ENCODE data around the gene ZMYND12. TPM values are rescaled to one million over a fixed set of nuclear protein-coding genes. Genes with fewer than 3 reads are reported as not detected.
"Not testable (repeated sequence)": the region's sequence is repeated elsewhere in the genome, so short reads cannot be mapped to it uniquely, and the experiment has no call there.

The ZMYND12 gene
- polyA plus RNA-seq, 1 donor from 2014 or later, result 0.21 TPM

DNA sequence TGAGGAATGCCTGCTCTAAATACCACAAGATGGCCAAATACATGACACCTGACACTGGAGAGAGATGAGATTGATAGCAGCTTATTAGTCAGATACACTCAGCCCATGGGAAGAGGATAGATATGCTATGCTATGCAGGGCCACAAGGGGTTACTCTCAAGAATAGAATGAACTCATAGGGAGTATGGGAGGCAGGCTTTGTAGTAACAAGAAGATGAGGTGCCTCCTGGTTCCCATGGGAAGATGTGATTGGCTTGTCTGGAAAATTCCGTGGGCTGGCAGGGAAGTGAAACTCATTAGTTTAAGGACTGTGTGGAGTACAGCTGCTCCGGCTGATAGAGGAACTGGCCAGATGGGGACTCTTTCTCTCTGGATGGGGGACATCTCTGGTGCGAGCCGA, 23.8 kb upstream of the ZMYND12 start:
- peaks cover 9% of the 10 kb centered on the region for H3K36me3 ChIP-seq (ENCODE audit: insufficient read depth, low read length)
- peak overlapping the region; percentile 19 for H3K27ac ChIP-seq (ENCODE audit: low read length)
- H2AFZ ChIP-seq (ENCODE audit: low read depth, low read length), result no peak overlapping the region
- no peaks in the 10 kb centered on the region for H3K27me3 ChIP-seq (ENCODE audit: insufficient read depth, low read depth, low read length)
- H3K79me2 ChIP-seq (replicated peaks; ENCODE audit: insufficient read depth, low read length), result no peaks in the 10 kb centered on the region
- no peaks in the 10 kb centered on the region for H3K9me3 ChIP-seq (ENCODE audit: low read length)
- H3K4me3 ChIP-seq (ENCODE audit: low read length), result no peak overlapping the region
- TF ChIP-seq EP300 (conservative IDR thresholded peaks at IDR 0.05; ENCODE audit: poor library complexity, severe bottlenecking) (no peak), CTCF (IDR thresholded peaks at IDR 0.05; ENCODE audit: poor library complexity, severe bottlenecking) (no peak), TAF1 (IDR thresholded peaks at IDR 0.05; ENCODE audit: low read depth) (no peak), MXI1 (conservative IDR thresholded peaks at IDR 0.05; ENCODE audit: poor library complexity, severe bottlenecking) (no peak), EZH2 (IDR thresholded peaks at IDR 0.05; ENCODE audit: borderline replicate concordance, insufficient read depth, low read length, poor library complexity, severe bottlenecking) (no peak), RAD21 (conservative IDR thresholded peaks at IDR 0.05) (no peak)
- TF ChIP-seq, protein P1, sequence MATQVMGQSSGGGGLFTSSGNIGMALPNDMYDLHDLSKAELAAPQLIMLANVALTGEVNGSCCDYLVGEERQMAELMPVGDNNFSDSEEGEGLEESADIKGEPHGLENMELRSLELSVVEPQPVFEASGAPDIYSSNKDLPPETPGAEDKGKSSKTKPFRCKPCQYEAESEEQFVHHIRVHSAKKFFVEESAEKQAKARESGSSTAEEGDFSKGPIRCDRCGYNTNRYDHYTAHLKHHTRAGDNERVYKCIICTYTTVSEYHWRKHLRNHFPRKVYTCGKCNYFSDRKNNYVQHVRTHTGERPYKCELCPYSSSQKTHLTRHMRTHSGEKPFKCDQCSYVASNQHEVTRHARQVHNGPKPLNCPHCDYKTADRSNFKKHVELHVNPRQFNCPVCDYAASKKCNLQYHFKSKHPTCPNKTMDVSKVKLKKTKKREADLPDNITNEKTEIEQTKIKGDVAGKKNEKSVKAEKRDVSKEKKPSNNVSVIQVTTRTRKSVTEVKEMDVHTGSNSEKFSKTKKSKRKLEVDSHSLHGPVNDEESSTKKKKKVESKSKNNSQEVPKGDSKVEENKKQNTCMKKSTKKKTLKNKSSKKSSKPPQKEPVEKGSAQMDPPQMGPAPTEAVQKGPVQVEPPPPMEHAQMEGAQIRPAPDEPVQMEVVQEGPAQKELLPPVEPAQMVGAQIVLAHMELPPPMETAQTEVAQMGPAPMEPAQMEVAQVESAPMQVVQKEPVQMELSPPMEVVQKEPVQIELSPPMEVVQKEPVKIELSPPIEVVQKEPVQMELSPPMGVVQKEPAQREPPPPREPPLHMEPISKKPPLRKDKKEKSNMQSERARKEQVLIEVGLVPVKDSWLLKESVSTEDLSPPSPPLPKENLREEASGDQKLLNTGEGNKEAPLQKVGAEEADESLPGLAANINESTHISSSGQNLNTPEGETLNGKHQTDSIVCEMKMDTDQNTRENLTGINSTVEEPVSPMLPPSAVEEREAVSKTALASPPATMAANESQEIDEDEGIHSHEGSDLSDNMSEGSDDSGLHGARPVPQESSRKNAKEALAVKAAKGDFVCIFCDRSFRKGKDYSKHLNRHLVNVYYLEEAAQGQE (IDR thresholded peaks at IDR 0.05; ENCODE audit: borderline replicate concordance), result no peak
- no peak overlapping the region for H3K4me2 ChIP-seq (ENCODE audit: low read length)
- no peaks in the 10 kb centered on the region for H3K9me2 ChIP-seq (ENCODE audit: insufficient read depth, low read length)
- H3F3A ChIP-seq (ENCODE audit: insufficient read depth, low read length, poor library complexity, severe bottlenecking), result no peaks in the 10 kb centered on the region
- no peaks in the 10 kb centered on the region for H4K20me1 ChIP-seq (ENCODE audit: insufficient read depth)
- H3K9ac ChIP-seq (ENCODE audit: low read length), result no peak overlapping the region

DNA sequence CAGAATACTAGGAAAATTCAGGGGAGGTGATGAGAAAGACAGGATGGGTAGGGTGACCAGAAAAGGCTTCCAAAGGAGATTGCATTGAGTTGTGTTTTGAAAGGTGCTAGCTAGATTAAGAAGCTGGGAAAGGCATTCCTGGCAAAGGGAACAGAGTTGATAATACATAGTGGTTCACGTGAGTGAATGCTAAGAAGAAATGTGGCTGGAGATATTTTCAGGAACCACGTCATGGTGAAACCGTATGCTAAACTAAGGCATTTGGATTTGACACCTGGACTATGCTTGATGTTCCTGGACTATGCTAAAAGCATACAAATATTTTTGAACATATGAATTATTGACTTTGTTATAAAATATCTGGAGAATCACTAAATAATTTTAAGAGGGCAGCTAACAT, 22.0 kb upstream of the ZMYND12 start:
- Histone ChIP-seq H4K20me1 (ENCODE audit: insufficient read depth) (no peaks in the 10 kb centered on the region), H3K79me2 (replicated peaks; ENCODE audit: insufficient read depth, low read length) (no peaks in the 10 kb centered on the region)
- TF ChIP-seq EZH2 (IDR thresholded peaks at IDR 0.05; ENCODE audit: borderline replicate concordance, insufficient read depth, low read length, poor library complexity, severe bottlenecking) (no peak), SMC3 (conservative IDR thresholded peaks at IDR 0.05; ENCODE audit: poor library complexity) (no peak), TAF1 (IDR thresholded peaks at IDR 0.05; ENCODE audit: low read depth) (no peak), CTCF (IDR thresholded peaks at IDR 0.05; ENCODE audit: poor library complexity, severe bottlenecking) (no peak), RAD21 (conservative IDR thresholded peaks at IDR 0.05) (no peak), POLR2AphosphoS5 (IDR thresholded peaks at IDR 0.05) (no peak), EP300 (conservative IDR thresholded peaks at IDR 0.05; ENCODE audit: poor library complexity, severe bottlenecking) (no peak), MXI1 (conservative IDR thresholded peaks at IDR 0.05; ENCODE audit: poor library complexity, severe bottlenecking) (no peak)
- TF ChIP-seq, protein P1 (IDR thresholded peaks at IDR 0.05; ENCODE audit: borderline replicate concordance), result no peak

DNA sequence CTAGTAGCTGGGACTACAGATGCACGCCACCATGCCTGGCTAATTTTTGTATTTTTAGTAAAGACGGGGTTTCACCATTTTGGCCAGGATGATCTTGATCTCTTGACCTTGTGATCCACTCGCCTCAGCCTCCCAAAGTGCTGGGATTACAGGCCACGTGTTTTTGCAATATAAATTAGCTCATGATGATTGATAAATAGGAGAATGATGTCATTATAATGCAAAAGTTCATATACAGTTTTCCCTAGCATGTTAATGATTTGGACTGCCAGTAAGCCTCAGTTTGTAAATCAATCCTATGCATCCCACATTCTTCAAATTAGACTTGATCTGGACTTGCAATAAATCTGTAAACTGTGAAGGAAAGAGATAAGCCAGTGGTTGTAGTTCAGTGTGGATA, 21.5 kb upstream of the ZMYND12 start:
- not testable (repeated sequence) for H3F3A ChIP-seq (ENCODE audit: insufficient read depth, low read length, poor library complexity, severe bottlenecking); H3K9me3 ChIP-seq (ENCODE audit: low read length); H2AFZ ChIP-seq (ENCODE audit: low read depth, low read length); H3K27ac ChIP-seq (ENCODE audit: low read length); H3K79me2 ChIP-seq (replicated peaks; ENCODE audit: insufficient read depth, low read length); H3K9ac ChIP-seq (ENCODE audit: low read length); H4K20me1 ChIP-seq (ENCODE audit: insufficient read depth); H3K9me2 ChIP-seq (ENCODE audit: insufficient read depth, low read length); H3K4me2 ChIP-seq (ENCODE audit: low read length); H3K36me3 ChIP-seq (ENCODE audit: insufficient read depth, low read length); H3K27me3 ChIP-seq (ENCODE audit: insufficient read depth, low read depth, low read length); H3K4me3 ChIP-seq (ENCODE audit: low read length)

More for the DNA sequence above, 22.0 kb upstream of the ZMYND12 start:
- peaks cover 2% of the 10 kb centered on the region for H3K36me3 ChIP-seq (ENCODE audit: insufficient read depth, low read length)
- H3K4me2 ChIP-seq (ENCODE audit: low read length), result no peak overlapping the region
- H3K27ac ChIP-seq (ENCODE audit: low read length), result no peak overlapping the region
- no peak overlapping the region for H2AFZ ChIP-seq (ENCODE audit: low read depth, low read length)
- no peaks in the 10 kb centered on the region for H3K27me3 ChIP-seq (ENCODE audit: insufficient read depth, low read depth, low read length)
- no peak overlapping the region for H3K4me3 ChIP-seq (ENCODE audit: low read length)
- no peaks in the 10 kb centered on the region for H3F3A ChIP-seq (ENCODE audit: insufficient read depth, low read length, poor library complexity, severe bottlenecking)
- H3K9me2 ChIP-seq (ENCODE audit: insufficient read depth, low read length), result no peaks in the 10 kb centered on the region
- no peaks in the 10 kb centered on the region for H3K9me3 ChIP-seq (ENCODE audit: low read length)
- no peak overlapping the region for H3K9ac ChIP-seq (ENCODE audit: low read length)
